Measurements from ENCODE around the gene SHISA7.

GRCh38 chr19:55485439-55486011, 42.4 kb upstream of the SHISA7 start:
- no peak for TF ChIP-seq CTCF (IDR thresholded peaks at IDR 0.05)
- TF ChIP-seq POLR2A (IDR thresholded peaks at IDR 0.05) = no peak
